Activated naive CD8-positive, alpha-beta T cell treated with anti-CD3 and anti-CD28 coated beads, Interleukin-2, amount 50 U/mL, for 24 hours (primary cell): ENCODE measurements around the gene TNS3.

Source experiments
- ATAC-seq: fragments of 150-1000 bp; cut with Tn5 transposase; one replicate; pipeline ENCODE4 v1.10.0; 2021
- DNase-seq: peaks from one replicate; pipeline ENCODE4 v3.0.0; 2021
- H3K27ac Mint-ChIP-seq: one replicate; pipeline ENCODE4 v1.8.0; 2021; ENCODE audit warnings: mild to moderate bottlenecking, mixed read lengths
- H3K27me3 Mint-ChIP-seq: one replicate; pipeline ENCODE4 v1.8.0; 2021; ENCODE audit warnings: mixed read lengths
- H3K36me3 Mint-ChIP-seq: one replicate; pipeline ENCODE4 v1.8.0; 2021; ENCODE audit warnings: low read depth, mixed read lengths
- H3K4me1 Mint-ChIP-seq: one replicate; pipeline ENCODE4 v1.8.0; 2021; ENCODE audit warnings: mixed read lengths
- H3K4me3 Mint-ChIP-seq: one replicate; pipeline ENCODE4 v1.8.0; 2021; ENCODE audit warnings: mild to moderate bottlenecking, moderate library complexity, mixed read lengths
- H3K9me3 Mint-ChIP-seq: one replicate; pipeline ENCODE4 v1.8.0; 2021; ENCODE audit warnings: mixed read lengths

TNS3 gene

GRCh38 chr7:47247132-47247531 is 334.8 kb downstream of the TNS3 start:
- H3K9me3 Mint-ChIP-seq = peaks cover 4% of the 10 kb centered on the region
- H3K27me3 Mint-ChIP-seq = no peaks in the 10 kb centered on the region
- ATAC-seq (no peak), DNase-seq (no peak)
- no peak overlapping the region for H3K27ac Mint-ChIP-seq
- H3K4me3 Mint-ChIP-seq = no peak overlapping the region
- H3K36me3 Mint-ChIP-seq = no peaks in the 10 kb centered on the region
- H3K4me1 Mint-ChIP-seq = no peaks in the 10 kb centered on the region

GRCh38 chr7:47244692-47245091 is 337.2 kb downstream of the TNS3 start:
- Mint-ChIP-seq H3K4me1 (no peaks in the 10 kb centered on the region), H3K9me3 (no peaks in the 10 kb centered on the region), H3K36me3 (no peaks in the 10 kb centered on the region), H3K27me3 (no peaks in the 10 kb centered on the region), H3K4me3 (no peak overlapping the region), H3K27ac (no peak overlapping the region)
- DNase-seq = no peak
- ATAC-seq = no peak

- Mint-ChIP-seq H3K4me3 (no peak overlapping the region), H3K36me3 (no peaks in the 10 kb centered on the region), H3K9me3 (no peaks in the 10 kb centered on the region), H3K27me3 (peaks cover 2% of the 10 kb centered on the region), H3K4me1 (no peaks in the 10 kb centered on the region), H3K27ac (no peak overlapping the region)
- DNase-seq (no peak), ATAC-seq (no peak)
Measured at GRCh38 chr7:47241112-47242065, 340.5 kb downstream of the TNS3 start.

DNA sequence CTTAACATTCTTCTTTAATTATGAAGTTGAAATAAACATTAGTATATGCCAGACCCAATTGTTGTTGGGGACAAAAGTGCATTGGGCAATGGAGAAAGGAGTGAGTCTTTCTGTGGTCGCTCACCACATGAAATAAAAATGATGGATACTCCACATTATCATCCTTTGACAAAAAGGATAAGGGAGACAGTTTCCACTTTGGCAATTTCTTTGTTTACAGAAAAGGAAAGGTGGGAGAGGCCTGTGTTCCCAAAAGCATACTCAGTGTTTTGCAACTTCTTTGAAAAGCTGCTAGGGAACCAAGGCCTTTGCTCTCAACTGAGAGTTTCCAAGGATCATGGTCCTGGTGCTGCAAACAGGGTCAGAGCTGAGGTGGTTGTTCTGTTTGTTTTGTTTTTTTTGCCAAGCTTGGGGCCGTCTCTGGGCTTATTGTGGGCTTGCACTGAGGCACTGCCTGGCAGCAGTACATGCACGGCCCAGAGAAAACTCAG is 341.9 kb downstream of the TNS3 start:
- H3K27me3 Mint-ChIP-seq = peaks cover 2% of the 10 kb centered on the region
- no peaks in the 10 kb centered on the region for H3K9me3 Mint-ChIP-seq
- no peak overlapping the region for H3K27ac Mint-ChIP-seq
- ATAC-seq = no peak
- no peak overlapping the region for H3K4me3 Mint-ChIP-seq
- no peaks in the 10 kb centered on the region for H3K4me1 Mint-ChIP-seq
- DNase-seq = no peak
- no peaks in the 10 kb centered on the region for H3K36me3 Mint-ChIP-seq

- DNase-seq = no peak
- no peaks in the 10 kb centered on the region for H3K9me3 Mint-ChIP-seq
- no peaks in the 10 kb centered on the region for H3K36me3 Mint-ChIP-seq
- H3K4me3 Mint-ChIP-seq = no peak overlapping the region
- no peak for ATAC-seq
- H3K27ac Mint-ChIP-seq = no peak overlapping the region
- no peaks in the 10 kb centered on the region for H3K4me1 Mint-ChIP-seq
- peaks cover 2% of the 10 kb centered on the region for H3K27me3 Mint-ChIP-seq
Measured at GRCh38 chr7:47239034-47239433, 342.9 kb downstream of the TNS3 start.

DNA sequence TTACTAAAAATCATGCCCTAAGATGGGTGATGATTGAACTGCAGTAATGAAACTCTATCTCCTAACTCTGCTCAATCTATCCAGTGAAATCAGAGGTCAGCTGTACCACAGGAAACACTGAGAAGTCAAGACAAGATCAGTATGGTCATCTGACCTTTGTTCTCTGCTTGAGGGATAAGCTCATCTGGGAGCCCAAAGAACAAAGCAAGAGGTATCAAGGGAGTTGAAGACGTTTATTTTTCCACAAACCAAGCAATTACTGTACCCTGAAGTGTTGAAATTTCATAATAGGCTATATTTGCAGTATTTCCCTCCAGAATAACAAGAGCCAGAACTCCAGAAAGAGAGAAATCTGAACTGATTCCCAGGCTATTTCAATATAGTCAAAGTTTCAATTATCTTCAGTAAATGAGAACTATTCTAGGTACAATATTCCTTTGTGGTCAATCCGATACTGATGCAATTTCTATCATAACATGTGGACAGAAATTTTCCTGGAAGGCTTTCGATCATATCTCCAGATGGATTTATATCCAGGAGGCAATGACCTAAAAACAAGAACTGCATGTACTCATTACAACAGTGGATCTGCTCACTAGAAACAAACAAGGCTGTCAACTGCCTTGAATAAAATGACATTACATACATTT is 345.3 kb downstream of the TNS3 start:
- no peaks in the 10 kb centered on the region for H3K4me1 Mint-ChIP-seq

GRCh38 chr7:47233996-47234395 is 347.9 kb downstream of the TNS3 start:
- Mint-ChIP-seq H3K4me3 (no peak overlapping the region), H3K36me3 (no peaks in the 10 kb centered on the region), H3K4me1 (no peaks in the 10 kb centered on the region), H3K9me3 (no peaks in the 10 kb centered on the region), H3K27me3 (peaks cover 4% of the 10 kb centered on the region), H3K27ac (no peak overlapping the region)
- no peak for ATAC-seq
- no peak for DNase-seq

More for the DNA sequence above, 345.3 kb downstream of the TNS3 start:
- ATAC-seq (no peak), DNase-seq (no peak)
- Mint-ChIP-seq H3K9me3 (no peaks in the 10 kb centered on the region), H3K27ac (no peak overlapping the region), H3K27me3 (peaks cover 2% of the 10 kb centered on the region), H3K4me3 (no peak overlapping the region), H3K36me3 (no peaks in the 10 kb centered on the region)

DNA sequence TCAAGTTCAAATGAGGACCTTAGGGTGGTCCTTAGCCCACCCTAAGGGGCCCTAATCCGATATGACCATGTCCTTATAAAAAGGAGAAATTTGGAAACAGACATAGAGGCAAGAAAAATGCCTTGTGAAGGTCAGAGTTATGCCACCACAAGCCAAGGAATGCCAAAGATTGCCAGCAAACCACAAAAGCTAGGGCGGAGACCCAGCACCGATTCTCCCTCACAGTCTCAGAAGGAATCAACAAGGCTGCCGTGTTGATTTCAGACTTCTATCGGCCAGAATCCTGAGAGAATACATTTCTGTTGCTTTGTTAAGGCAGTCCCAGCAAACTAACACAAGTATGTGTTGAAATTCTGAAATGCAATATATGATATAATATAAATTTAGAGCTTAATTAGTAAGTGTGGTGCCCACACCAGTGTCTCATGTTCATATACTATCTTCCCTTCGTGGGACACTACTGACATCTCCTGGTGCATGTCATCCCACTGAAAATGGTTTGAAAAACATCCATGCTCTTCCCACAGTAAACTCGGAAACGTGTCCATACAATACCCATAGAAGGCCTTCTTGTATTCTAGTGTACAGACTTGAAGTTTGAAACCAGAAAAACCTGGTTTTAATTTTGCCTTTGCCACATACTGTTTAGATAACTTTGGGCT is 349.0 kb downstream of the TNS3 start:
- Mint-ChIP-seq H3K4me1 (no peaks in the 10 kb centered on the region), H3K27me3 (peaks cover 2% of the 10 kb centered on the region), H3K36me3 (no peaks in the 10 kb centered on the region), H3K4me3 (no peak overlapping the region), H3K27ac (no peak overlapping the region), H3K9me3 (no peaks in the 10 kb centered on the region)
- DNase-seq = no peak
- no peak for ATAC-seq

GRCh38 chr7:47231627-47232026 is 350.3 kb downstream of the TNS3 start:
- no peak overlapping the region for H3K4me3 Mint-ChIP-seq
- ATAC-seq (no peak), DNase-seq (no peak)
- peaks cover 2% of the 10 kb centered on the region for H3K4me1 Mint-ChIP-seq
- H3K9me3 Mint-ChIP-seq = no peaks in the 10 kb centered on the region
- no peaks in the 10 kb centered on the region for H3K36me3 Mint-ChIP-seq
- peaks cover 2% of the 10 kb centered on the region for H3K27me3 Mint-ChIP-seq
- H3K27ac Mint-ChIP-seq = no peak overlapping the region

- no peak overlapping the region for H3K4me3 Mint-ChIP-seq
- no peak overlapping the region for H3K27ac Mint-ChIP-seq
- H3K27me3 Mint-ChIP-seq = peaks cover 2% of the 10 kb centered on the region
- H3K9me3 Mint-ChIP-seq = no peaks in the 10 kb centered on the region
- no peaks in the 10 kb centered on the region for H3K36me3 Mint-ChIP-seq
- DNase-seq (no peak), ATAC-seq (no peak)
- peaks cover 2% of the 10 kb centered on the region for H3K4me1 Mint-ChIP-seq
Measured at GRCh38 chr7:47231032-47231431, 350.9 kb downstream of the TNS3 start.

GRCh38 chr7:47228386-47229014 is 353.4 kb downstream of the TNS3 start:
- DNase-seq (no peak), ATAC-seq (no peak)
- Mint-ChIP-seq H3K36me3 (no peaks in the 10 kb centered on the region), H3K27ac (no peak overlapping the region), H3K4me3 (no peak overlapping the region), H3K4me1 (peaks cover 2% of the 10 kb centered on the region), H3K27me3 (peaks cover 2% of the 10 kb centered on the region), H3K9me3 (no peaks in the 10 kb centered on the region)

- Mint-ChIP-seq H3K4me3 (no peak overlapping the region), H3K27ac (no peak overlapping the region), H3K4me1 (peaks cover 2% of the 10 kb centered on the region), H3K36me3 (no peaks in the 10 kb centered on the region), H3K27me3 (peaks cover 2% of the 10 kb centered on the region), H3K9me3 (no peaks in the 10 kb centered on the region)
- DNase-seq (no peak), ATAC-seq (peak; percentile 40)
Measured at GRCh38 chr7:47227762-47228177, 354.1 kb downstream of the TNS3 start.

- Mint-ChIP-seq H3K4me1 (peaks cover 2% of the 10 kb centered on the region), H3K9me3 (no peaks in the 10 kb centered on the region), H3K27me3 (peaks cover 2% of the 10 kb centered on the region), H3K36me3 (no peaks in the 10 kb centered on the region), H3K27ac (no peak overlapping the region), H3K4me3 (no peak overlapping the region)
- ATAC-seq (no peak), DNase-seq (no peak)
Measured at GRCh38 chr7:47226696-47227095, 355.2 kb downstream of the TNS3 start.

- Mint-ChIP-seq H3K36me3 (no peaks in the 10 kb centered on the region), H3K27ac (no peak overlapping the region), H3K4me1 (peaks cover 2% of the 10 kb centered on the region), H3K27me3 (peaks cover 2% of the 10 kb centered on the region), H3K4me3 (no peak overlapping the region), H3K9me3 (no peaks in the 10 kb centered on the region)
- no peak for DNase-seq
- ATAC-seq = no peak
Measured at GRCh38 chr7:47225387-47226131, 356.4 kb downstream of the TNS3 start.
